22Rv1 (cell line): ENCODE measurements around the gene CIB2.

Source experiments
- ZFX ChIP-seq: fragments of 450-650 bp; IDR thresholded peaks from 2 replicates; pipeline ENCODE4 v1.6.1; 2017; ENCODE audit warnings: antibody characterized with exemption, borderline replicate concordance
- TF ChIP-seq, protein P1 (sequence below): fragments of 450-650 bp; IDR thresholded peaks from 2 replicates; pipeline ENCODE4 v1.5.1; 2017; ENCODE audit warnings: mild to moderate bottlenecking

DNA sequence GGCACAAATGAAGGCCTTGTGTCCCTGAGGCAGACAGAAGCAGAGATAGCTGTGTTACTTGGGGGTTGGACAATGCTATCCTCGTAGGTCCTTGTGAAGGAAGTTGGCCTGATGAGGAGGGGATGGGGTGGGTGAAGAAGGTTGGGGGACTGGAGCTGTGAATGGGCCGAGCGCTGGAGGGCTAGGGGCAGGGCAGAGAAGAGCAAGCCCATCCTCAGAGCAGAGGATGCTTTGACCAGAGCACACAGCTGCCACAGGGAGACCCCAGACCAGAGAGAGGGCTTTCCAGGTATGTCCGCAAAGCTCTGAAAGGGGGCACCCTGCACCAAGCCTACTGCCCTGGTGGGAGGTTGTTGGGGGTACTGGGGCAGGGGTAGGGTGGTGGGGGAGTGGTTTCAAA lies 48.1 kb downstream of the CIB2 start:
- TF ChIP-seq, protein P1, sequence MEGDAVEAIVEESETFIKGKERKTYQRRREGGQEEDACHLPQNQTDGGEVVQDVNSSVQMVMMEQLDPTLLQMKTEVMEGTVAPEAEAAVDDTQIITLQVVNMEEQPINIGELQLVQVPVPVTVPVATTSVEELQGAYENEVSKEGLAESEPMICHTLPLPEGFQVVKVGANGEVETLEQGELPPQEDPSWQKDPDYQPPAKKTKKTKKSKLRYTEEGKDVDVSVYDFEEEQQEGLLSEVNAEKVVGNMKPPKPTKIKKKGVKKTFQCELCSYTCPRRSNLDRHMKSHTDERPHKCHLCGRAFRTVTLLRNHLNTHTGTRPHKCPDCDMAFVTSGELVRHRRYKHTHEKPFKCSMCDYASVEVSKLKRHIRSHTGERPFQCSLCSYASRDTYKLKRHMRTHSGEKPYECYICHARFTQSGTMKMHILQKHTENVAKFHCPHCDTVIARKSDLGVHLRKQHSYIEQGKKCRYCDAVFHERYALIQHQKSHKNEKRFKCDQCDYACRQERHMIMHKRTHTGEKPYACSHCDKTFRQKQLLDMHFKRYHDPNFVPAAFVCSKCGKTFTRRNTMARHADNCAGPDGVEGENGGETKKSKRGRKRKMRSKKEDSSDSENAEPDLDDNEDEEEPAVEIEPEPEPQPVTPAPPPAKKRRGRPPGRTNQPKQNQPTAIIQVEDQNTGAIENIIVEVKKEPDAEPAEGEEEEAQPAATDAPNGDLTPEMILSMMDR = no peak
- TF ChIP-seq ZFX = no peak
